ENCODE results near the gene ADARB2.

DNA sequence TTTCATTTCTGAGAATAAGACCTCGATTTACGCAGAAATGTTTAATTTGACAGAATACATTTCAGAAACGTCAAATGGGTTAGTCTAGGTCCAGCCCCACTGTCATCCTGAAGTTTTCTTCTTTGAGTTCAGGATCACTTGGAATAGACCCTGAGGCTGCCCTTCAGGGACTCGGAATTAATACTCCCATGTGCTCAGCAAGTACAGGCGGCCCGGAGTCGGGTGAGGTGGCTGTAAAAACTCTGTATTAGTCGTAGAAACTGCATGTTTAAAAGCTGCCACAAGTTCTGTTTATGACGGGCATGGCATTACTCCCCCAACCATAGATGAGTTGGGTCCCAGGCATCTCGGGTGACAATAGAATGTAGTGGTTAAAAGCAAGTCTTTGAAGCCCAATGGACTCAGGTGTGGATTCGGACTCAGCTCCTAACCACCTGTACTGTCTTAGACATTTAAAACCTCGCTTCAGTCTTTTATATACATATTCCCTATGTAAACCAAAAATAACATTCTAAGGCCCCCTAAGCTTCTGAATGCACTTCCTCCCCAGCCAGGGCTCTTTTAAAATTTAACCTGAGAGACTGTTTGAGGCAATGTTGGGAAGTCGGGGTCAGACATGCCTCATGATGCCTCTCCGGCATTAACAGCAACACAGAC lies 216.3 kb downstream of the ADARB2 start:
- TF ChIP-seq, protein P1, sequence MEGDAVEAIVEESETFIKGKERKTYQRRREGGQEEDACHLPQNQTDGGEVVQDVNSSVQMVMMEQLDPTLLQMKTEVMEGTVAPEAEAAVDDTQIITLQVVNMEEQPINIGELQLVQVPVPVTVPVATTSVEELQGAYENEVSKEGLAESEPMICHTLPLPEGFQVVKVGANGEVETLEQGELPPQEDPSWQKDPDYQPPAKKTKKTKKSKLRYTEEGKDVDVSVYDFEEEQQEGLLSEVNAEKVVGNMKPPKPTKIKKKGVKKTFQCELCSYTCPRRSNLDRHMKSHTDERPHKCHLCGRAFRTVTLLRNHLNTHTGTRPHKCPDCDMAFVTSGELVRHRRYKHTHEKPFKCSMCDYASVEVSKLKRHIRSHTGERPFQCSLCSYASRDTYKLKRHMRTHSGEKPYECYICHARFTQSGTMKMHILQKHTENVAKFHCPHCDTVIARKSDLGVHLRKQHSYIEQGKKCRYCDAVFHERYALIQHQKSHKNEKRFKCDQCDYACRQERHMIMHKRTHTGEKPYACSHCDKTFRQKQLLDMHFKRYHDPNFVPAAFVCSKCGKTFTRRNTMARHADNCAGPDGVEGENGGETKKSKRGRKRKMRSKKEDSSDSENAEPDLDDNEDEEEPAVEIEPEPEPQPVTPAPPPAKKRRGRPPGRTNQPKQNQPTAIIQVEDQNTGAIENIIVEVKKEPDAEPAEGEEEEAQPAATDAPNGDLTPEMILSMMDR (IDR thresholded peaks at IDR 0.05) = no peak
- no peak for TF ChIP-seq POLR2A (IDR thresholded peaks at IDR 0.05)
